ENCODE data around the gene USE1. TPM values are rescaled to one million over a fixed set of nuclear protein-coding genes. Genes with fewer than 3 reads are reported as not detected.

Gene USE1
- total and polyA plus RNA-seq, 9 of the 15 experiments (the other 6 are each of a cell fraction or from before 2014, with no cell fraction given), result 17.3 to 52.4 (median 34.0) TPM

GRCh38 chr19:17202713-17203112 lies 12.4 kb upstream of the USE1 start:
- no TSS peak for BruUV-seq (replicated peaks)
- no peak for FAIRE-seq
- no peaks in the 10 kb centered on the region for H3K9me1 ChIP-seq (ENCODE audit: control insufficient read depth, insufficient read depth, low read length)
- in situ Hi-C loops (cut with MboI) (loop anchor here (5.0 kb wide), 1 partner anchor 75 kb away; no protein-coding TSS in a partner anchor), intact Hi-C loops (cut with micrococcal nuclease) (loop anchor here (10.0 kb wide), 1 partner anchor 128 kb away; the partner anchor contains the start of genes HAUS8 and MYO9B)
- H3K36me3 ChIP-seq (ENCODE audit: control insufficient read depth, insufficient read depth, low read length), result peaks cover 56% of the 10 kb centered on the region; the same call in 2 of the 3 replicates
- no peaks in the 10 kb centered on the region for H3K79me2 ChIP-seq (ENCODE audit: control insufficient read depth, insufficient read depth, low read length)
- no peak overlapping the region for H2AFZ ChIP-seq (ENCODE audit: low read depth, low read length)
- CTCF ChIA-PET (ENCODE audit: low intra/inter-chr PET ratio), result interaction anchor here (0.6 kb wide), 1 partner anchor 92 kb away, joined by 3 read pairs; no protein-coding TSS in a partner anchor
- no peak overlapping the region for H3K4me3 ChIP-seq
- H3K9ac ChIP-seq (ENCODE audit: insufficient read depth in 1 of 2, low read depth in 2 of 2, low read length in 2 of 2), result 0 out of 4 replicates have a peak overlapping the region, but pooled peaks of 1 of the 2 experiments have one; percentile 26
- 80% methylated on average over 11 of the region's 17 CpGs for WGBS (ENCODE audit: insufficient coverage, low coverage, missing lambda C conversion rate)
- DNase-seq (ENCODE audit: extremely low read depth in 1 of 4, low spot score in 3 of 4), result no peak
- ATAC-seq, result no peak
- no peaks in the 10 kb centered on the region for H3K9me3 ChIP-seq (replicated peaks; ENCODE audit: control insufficient read depth, insufficient read depth, low read depth, low read length)
- POLR2A ChIA-PET, result no interaction called here
- H3K4me1 ChIP-seq (replicated peaks in 1 of 2; ENCODE audit: control insufficient read depth in 2 of 2, insufficient read depth in 2 of 2, low read length in 2 of 2), result peaks cover 0 to 24% of the 10 kb centered on the region in 2 experiments; a peak in 1 of 5 replicates
- no peak overlapping the region for H3K4me2 ChIP-seq (ENCODE audit: insufficient read depth, low read length)
- H3K27me3 ChIP-seq (ENCODE audit: control insufficient read depth in 2 of 2, insufficient read depth in 2 of 2, low read length in 2 of 2), result no peaks in the 10 kb centered on the region
- H4K20me1 ChIP-seq (replicated peaks; ENCODE audit: control insufficient read depth, insufficient read depth, low read length), result no peaks in the 10 kb centered on the region
- H3K27ac ChIP-seq (ENCODE audit: extremely low read depth, low read depth, low read length), result no peak overlapping the region
- TF ChIP-seq FIP1L1 (IDR thresholded peaks at IDR 0.05; ENCODE audit: low read depth, low read length, poor library complexity, severe bottlenecking), result no peak
- no peak for TF ChIP-seq COPS2 (conservative IDR thresholded peaks at IDR 0.05)
- TF ChIP-seq, protein P1, sequence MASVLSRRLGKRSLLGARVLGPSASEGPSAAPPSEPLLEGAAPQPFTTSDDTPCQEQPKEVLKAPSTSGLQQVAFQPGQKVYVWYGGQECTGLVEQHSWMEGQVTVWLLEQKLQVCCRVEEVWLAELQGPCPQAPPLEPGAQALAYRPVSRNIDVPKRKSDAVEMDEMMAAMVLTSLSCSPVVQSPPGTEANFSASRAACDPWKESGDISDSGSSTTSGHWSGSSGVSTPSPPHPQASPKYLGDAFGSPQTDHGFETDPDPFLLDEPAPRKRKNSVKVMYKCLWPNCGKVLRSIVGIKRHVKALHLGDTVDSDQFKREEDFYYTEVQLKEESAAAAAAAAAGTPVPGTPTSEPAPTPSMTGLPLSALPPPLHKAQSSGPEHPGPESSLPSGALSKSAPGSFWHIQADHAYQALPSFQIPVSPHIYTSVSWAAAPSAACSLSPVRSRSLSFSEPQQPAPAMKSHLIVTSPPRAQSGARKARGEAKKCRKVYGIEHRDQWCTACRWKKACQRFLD (CRISPR knock-in tag; IDR thresholded peaks at IDR 0.05), result no peak
- TF ChIP-seq ETS2 (tag; IDR thresholded peaks at IDR 0.05; ENCODE audit: borderline replicate concordance, poor library complexity, severe bottlenecking), result no peak
- TF ChIP-seq CEBPZ (IDR thresholded peaks at IDR 0.05; ENCODE audit: borderline replicate concordance, low read depth, low read length), result no peak
- TF ChIP-seq THRB (CRISPR knock-in tag; conservative IDR thresholded peaks at IDR 0.05), result no peak
- TF ChIP-seq, protein P2, sequence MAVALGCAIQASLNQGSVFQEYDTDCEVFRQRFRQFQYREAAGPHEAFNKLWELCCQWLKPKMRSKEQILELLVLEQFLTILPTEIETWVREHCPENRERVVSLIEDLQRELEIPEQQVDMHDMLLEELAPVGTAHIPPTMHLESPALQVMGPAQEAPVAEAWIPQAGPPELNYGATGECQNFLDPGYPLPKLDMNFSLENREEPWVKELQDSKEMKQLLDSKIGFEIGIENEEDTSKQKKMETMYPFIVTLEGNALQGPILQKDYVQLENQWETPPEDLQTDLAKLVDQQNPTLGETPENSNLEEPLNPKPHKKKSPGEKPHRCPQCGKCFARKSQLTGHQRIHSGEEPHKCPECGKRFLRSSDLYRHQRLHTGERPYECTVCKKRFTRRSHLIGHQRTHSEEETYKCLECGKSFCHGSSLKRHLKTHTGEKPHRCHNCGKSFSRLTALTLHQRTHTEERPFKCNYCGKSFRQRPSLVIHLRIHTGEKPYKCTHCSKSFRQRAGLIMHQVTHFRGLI (CRISPR knock-in tag; IDR thresholded peaks at IDR 0.05), result no peak
- no peak for TF ChIP-seq NR2F6 (CRISPR knock-in tag; IDR thresholded peaks at IDR 0.05)
- TF ChIP-seq ZNF263 (CRISPR knock-in tag; IDR thresholded peaks at IDR 0.05; ENCODE audit: borderline replicate concordance), result no peak
- no peak for TF ChIP-seq MAFK (IDR thresholded peaks at IDR 0.05; ENCODE audit: low read length)
- TF ChIP-seq ELF4 (CRISPR knock-in tag; IDR thresholded peaks at IDR 0.05), result no peak
- no peak for TF ChIP-seq ZNF143 (CRISPR knock-in tag; IDR thresholded peaks at IDR 0.05)
- no peak for TF ChIP-seq NFXL1 (CRISPR knock-in tag; IDR thresholded peaks at IDR 0.05)

Data from K562 (cell line).